Stimulated activated effector memory CD8-positive, alpha-beta T cell treated with anti-CD3 and anti-CD28 coated beads, Interleukin-12 subunit alpha, Interleukin-12 subunit beta, amount 100 ng/mL, for 72 hours (primary cell): ENCODE measurements around the gene TOMM20.
"Not testable (repeated sequence)": the region's sequence is repeated elsewhere in the genome, so short reads cannot be mapped to it uniquely, and the experiment has no call there.

Experiments
- ATAC-seq: fragments of 150-1000 bp; cut with Tn5 transposase; 2 replicates; pipeline ENCODE4 v1.10.0; 2021
- DNase-seq, 2 donors: peaks; one replicate each; pipeline ENCODE4 v3.0.0; 2021 to 2022; ENCODE audit warnings: low spot score in 2 of 2
- H3K27ac Mint-ChIP-seq: one replicate; pipeline ENCODE4 v1.8.0; 2022; ENCODE audit warnings: mild to moderate bottlenecking, mixed read lengths
- H3K36me3 Mint-ChIP-seq: one replicate; pipeline ENCODE4 v1.8.0; 2022; ENCODE audit warnings: mild to moderate bottlenecking, mixed read lengths
- H3K4me1 Mint-ChIP-seq: one replicate; pipeline ENCODE4 v1.8.0; 2022; ENCODE audit warnings: mixed read lengths
- H3K4me3 Mint-ChIP-seq: one replicate; pipeline ENCODE4 v1.8.0; 2022; ENCODE audit warnings: mild to moderate bottlenecking, mixed read lengths
- H3K9me3 Mint-ChIP-seq: one replicate; pipeline ENCODE4 v1.8.0; 2022; ENCODE audit warnings: mixed read lengths

The TOMM20 gene

DNA sequence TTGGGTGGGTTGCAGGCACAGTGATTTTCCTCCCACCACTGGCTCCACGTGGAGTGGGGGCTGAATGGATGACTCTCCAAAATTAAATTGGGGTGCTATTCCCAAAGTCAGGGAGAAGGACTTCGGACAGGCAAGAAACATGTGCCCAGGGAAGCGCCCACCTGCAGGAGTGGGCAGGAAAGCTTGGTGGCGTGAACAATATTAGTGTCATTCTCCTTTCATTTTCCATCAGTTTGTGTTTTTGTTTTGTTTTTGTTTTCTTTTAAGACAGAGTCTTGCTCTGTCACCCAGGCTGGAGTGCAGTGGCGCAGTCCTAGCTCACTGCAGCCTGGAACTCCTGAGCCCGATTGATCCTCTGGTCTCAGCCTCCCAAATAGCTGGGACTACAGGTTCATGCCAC, 30.1 kb downstream of the TOMM20 start:
- no peak for DNase-seq
- peaks cover 11% of the 10 kb centered on the region for H3K4me1 Mint-ChIP-seq
- no peak for ATAC-seq
- H3K9me3 Mint-ChIP-seq: no peaks in the 10 kb centered on the region
- no peak overlapping the region for H3K27ac Mint-ChIP-seq
- no peak overlapping the region for H3K4me3 Mint-ChIP-seq
- no peaks in the 10 kb centered on the region for H3K36me3 Mint-ChIP-seq

DNA sequence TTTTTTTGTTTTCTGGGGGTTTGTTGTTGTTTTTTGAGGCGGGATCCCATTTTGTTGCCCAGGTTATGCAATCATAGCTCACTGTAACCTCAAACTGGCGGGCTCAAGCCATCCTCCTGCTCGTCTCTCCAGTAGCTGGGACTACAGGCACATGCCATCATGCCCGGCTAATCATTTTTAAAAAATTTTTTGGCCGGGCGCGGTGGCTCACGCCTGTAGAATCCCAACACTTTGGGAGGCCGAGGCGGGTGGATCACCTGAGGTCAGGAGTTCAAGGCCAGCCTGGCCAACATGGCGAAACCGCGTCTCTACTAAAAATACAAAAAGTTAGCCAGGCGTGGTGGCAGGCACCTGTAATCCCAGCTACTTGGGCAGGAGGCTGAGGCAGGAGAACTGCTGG, 31.1 kb downstream of the TOMM20 start:
- not testable (repeated sequence) for H3K27ac Mint-ChIP-seq

DNA sequence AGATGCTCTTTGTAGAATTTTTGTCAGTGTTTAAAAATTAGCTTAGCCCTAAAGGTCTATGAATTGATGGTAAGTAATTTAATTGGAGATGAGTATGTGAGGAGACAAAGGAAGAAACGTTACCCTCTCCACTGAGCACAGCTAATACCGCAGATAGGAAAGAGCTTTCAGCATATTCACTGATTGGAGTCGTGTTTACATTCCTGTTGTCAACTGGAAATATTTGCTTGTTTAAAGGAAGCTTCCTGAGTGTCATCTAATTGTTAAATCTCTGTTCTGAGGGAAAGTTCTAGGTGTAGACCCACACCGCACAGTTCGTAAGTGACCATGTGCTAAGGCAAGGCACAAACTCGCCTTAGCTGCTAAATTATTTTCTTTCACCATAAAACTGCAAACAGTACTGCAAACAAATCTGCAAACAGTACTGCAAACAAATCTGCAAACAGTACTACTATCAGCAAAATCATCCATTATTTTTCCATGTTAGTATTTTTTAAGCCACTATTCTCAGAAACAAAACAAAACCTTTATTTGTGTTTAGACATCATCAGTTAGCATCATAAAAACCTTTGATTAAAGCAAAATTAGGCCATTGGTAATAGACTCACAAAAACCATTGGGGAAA, 32.6 kb downstream of the TOMM20 start:
- DNase-seq (no peak), ATAC-seq (no peak)
- Mint-ChIP-seq H3K36me3 (no peaks in the 10 kb centered on the region), H3K9me3 (no peaks in the 10 kb centered on the region), H3K4me3 (no peak overlapping the region), H3K27ac (no peak overlapping the region), H3K4me1 (peaks cover 13% of the 10 kb centered on the region)

More for the DNA sequence above, 31.1 kb downstream of the TOMM20 start:
- H3K4me3 Mint-ChIP-seq, DNase-seq, H3K36me3 Mint-ChIP-seq, ATAC-seq, H3K9me3 Mint-ChIP-seq: not testable (repeated sequence)
- peaks cover 17% of the 10 kb centered on the region for H3K4me1 Mint-ChIP-seq

DNA sequence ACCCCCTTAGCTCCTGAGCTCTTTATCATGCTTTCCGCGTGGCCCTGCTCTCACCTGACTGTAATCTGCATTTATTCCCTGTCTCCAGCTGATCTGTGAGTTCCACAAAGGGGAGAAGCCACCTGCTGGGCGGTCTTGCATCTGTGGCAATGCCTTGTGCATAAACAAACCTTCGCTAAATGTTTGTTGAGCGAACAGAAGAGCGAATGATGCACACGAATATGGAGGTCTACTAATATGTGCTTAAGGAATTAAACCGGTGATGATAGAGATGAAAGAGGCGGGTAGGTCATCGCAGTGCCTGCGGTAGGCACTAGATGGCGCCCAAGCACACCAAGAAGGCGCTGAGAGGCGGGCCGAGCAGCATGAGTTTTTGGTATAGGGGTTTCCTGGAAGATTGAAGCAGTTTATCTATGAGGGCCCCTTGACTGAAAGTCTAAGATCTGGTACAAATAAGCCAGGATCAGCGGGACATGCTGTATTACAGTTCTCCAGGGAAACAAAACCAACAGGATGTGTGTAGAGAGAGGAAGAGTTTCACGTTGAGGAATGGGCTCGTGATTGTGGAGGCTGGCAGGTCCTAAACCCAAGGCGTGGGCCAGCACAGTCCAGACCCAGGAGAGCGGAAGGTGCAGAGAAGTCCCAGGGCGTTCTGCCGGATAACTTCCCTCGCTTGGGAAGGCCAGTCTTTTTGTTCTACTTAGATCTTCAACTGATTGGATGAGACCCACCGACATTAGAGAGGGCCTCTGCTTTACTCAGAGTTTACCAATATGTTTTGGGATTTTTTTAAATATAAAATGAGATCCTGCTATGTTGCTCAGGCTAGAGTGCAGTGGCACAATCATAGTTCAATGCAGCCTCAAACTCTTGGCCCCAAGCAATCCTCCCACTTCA, 34.7 kb downstream of the TOMM20 start:
- Mint-ChIP-seq H3K36me3 (no peaks in the 10 kb centered on the region), H3K9me3 (no peaks in the 10 kb centered on the region), H3K27ac (no peak overlapping the region), H3K4me1 (peaks cover 20% of the 10 kb centered on the region), H3K4me3 (no peak overlapping the region)
- ATAC-seq (peak; percentile 86), DNase-seq (peak; percentile 85 to 93)

DNA sequence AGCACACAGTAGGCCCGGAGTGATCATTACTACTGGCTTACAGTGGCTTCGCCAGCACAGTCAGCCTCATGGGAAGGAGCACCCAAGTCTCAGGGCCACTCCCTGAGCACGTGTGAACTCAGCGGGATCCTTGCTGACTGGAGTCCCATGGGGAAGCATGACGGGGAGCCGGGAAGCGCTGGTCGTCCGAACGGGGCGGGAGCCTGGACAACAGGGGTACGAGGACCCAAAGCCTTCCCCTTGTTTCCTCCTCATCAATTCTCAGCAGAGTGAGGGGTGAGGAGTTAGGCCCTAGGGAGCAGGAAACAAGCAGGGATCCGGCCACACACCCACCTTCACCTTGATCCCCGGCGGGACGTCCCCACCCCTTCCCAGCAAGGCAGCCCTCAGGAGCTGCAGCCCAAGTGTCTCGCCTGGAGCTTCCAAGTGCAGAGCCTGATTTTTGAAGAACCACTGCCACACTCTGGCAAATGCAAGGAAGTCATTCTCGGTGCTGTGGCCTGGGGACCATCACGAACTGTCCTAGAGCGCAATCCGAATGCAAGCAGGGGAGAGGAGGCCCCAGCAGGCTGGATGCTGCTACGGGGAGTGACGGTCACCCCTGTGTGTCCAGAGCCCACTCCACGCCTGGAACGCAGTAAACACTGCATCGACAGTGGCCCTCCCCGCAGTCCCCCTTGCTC, 35.5 kb downstream of the TOMM20 start:
- no peaks in the 10 kb centered on the region for H3K36me3 Mint-ChIP-seq
- H3K4me1 Mint-ChIP-seq: peaks cover 21% of the 10 kb centered on the region
- H3K27ac Mint-ChIP-seq: no peak overlapping the region
- DNase-seq (no peak), ATAC-seq (no peak)
- no peak overlapping the region for H3K4me3 Mint-ChIP-seq
- H3K9me3 Mint-ChIP-seq: no peaks in the 10 kb centered on the region

DNA sequence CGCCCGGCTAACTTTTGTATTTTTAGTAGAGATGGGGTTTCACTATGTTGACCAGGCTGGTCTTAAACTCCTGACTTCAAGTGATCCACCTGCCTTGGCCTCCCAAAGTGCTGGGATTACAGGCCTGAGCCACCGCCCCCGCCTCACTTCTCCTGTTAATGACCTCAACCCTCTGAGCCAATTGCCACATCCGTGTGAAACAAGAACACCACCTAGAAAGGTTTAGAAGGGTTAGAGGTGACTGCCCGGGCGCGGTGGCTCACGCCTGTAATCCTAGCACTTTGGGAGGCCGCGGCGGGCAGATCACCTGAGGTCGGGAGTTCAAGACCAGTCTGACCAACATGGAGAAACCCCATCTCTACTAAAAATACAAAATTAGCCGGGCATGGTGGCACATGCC, 36.2 kb downstream of the TOMM20 start:
- H3K27ac Mint-ChIP-seq, H3K36me3 Mint-ChIP-seq, H3K4me3 Mint-ChIP-seq, ATAC-seq, DNase-seq, H3K9me3 Mint-ChIP-seq: not testable (repeated sequence)
- H3K4me1 Mint-ChIP-seq: peaks cover 21% of the 10 kb centered on the region

DNA sequence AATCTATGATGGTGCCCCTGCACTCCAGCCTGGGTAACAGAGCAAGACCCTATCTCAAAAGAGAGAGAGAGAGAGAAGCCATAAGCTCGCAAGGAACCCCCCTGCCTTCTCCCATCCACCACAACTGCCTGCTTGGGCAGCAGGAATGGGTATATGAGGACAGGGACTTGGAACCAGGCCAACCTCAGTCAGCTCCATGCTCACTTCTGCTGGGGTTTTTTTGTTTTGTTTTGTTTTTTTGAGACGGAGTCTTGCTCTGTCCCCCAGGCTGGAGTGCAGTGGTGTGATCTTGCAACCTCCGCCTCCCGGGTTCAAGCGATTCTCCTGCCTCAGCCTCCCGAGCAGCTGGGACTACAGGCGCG, 36.6 kb downstream of the TOMM20 start:
- not testable (repeated sequence) for DNase-seq, H3K4me3 Mint-ChIP-seq

DNA sequence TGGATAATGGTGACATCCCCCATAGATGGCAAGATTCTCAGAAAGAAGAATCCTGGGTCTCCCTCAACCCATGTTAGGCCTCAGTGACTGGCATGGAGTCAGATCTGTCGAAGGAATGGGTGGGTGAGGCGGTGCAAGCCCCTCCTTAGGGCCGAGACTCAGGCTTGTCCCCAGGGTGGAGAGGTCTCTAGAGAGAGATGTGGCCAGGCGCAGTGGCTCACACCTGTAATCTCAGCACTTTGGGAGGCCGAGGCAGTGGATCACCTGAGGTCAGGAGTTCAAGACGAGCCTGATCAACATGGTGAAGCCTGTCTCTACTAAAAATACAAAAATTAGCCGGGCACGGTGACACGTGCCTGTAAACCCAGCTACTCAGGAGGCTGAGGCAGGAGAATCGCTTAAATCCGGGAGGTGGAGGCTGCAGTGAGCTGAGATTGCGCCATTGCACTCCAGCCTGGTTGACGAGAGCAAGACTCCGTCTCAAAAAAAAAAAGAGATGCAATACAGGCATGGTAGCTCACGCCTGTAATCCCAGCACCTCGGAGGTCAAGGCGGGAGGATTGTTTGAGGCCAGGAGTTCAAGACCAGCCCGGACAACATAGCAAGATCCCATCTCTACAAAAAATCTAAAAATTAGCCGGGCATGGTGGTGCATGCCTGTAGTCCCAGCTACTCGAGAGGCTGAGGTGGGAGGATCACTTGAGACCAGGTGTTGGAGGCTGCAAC, 37.2 kb downstream of the TOMM20 start:
- not testable (repeated sequence) for DNase-seq, H3K27ac Mint-ChIP-seq, H3K36me3 Mint-ChIP-seq, H3K9me3 Mint-ChIP-seq, H3K4me3 Mint-ChIP-seq, ATAC-seq
- H3K4me1 Mint-ChIP-seq: peaks cover 21% of the 10 kb centered on the region

More for the DNA sequence above, 36.6 kb downstream of the TOMM20 start:
- H3K27ac Mint-ChIP-seq, H3K36me3 Mint-ChIP-seq, H3K9me3 Mint-ChIP-seq, ATAC-seq: not testable (repeated sequence)
- H3K4me1 Mint-ChIP-seq: peaks cover 21% of the 10 kb centered on the region

DNA sequence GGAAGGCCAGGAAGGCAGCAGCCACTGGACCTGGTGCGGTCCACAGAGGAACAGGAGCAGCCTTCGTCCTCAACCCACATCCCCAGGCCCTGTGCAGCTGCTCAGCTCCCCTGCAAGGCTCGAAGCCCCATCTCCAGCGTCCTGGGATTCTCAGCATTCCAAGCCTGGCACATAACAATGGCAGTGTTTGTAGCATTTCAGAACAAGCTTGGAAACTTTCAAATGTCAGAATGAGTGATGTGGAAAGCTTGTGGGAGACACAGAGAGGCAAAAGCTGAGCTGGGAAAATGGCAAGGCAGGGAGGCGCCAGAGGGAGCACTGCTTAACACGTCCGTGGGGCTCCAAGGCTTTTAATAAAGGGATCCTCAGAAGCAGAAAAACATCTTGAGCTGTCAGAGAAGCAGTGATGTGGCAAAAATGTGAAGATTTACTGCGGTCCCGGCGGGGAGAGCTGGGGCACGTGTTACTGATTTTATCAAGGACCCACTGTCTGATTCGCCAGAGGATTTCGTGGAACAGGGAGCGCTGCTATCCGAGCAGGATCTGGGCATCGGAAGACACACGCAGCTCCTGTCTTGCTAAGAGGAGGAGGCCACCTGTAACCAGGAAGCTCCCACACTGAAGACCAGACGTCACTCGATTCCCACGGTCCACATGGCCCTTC, 38.1 kb downstream of the TOMM20 start:
- Mint-ChIP-seq H3K4me3 (no peak overlapping the region), H3K36me3 (no peaks in the 10 kb centered on the region), H3K27ac (no peak overlapping the region), H3K4me1 (peaks cover 21% of the 10 kb centered on the region), H3K9me3 (no peaks in the 10 kb centered on the region)
- ATAC-seq (no peak), DNase-seq (no peak)

DNA sequence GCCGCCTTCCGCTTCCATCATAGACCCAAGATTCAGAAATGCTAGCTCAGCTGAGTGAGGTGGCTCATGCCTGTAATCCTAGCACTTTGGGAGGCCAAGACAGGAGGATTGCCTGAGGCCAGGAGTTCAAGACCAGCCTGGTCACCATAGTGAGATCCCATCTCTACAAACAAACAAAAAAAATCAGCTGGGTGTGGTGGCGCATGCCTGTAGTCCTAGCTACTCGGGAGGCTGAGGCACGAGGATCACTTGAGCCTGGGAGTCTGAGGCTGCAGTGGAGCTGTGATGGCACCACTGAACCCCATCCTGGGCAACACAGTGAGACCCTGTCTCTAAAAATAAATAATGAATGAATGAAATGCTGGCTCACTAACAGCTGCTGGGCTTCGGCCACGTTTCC, 39.7 kb downstream of the TOMM20 start:
- H3K36me3 Mint-ChIP-seq: no peaks in the 10 kb centered on the region
- no peaks in the 10 kb centered on the region for H3K9me3 Mint-ChIP-seq
- H3K27ac Mint-ChIP-seq: no peak overlapping the region
- peaks cover 20% of the 10 kb centered on the region for H3K4me1 Mint-ChIP-seq
- no peak for ATAC-seq
- DNase-seq: no peak
- no peak overlapping the region for H3K4me3 Mint-ChIP-seq

DNA sequence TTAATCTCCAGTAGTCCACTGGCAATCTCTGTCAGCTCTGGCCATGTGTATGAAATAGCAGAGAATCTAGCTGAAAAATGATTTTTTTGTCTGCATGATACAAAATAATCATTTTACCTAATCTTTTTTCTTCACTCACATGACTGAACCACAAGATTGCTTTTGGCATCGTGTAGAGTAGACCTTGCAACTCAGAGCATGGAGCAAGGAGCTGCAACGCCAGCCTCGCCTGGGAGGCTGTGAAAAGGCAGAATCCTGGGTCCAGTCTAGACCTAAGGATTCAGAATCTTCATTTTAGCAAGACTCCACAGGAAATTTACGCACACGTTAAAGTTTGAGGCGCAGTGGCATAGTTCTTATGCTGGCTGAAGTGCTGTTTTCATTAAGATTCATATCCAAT, 40.2 kb downstream of the TOMM20 start:
- Mint-ChIP-seq H3K4me3 (no peak overlapping the region), H3K27ac (no peak overlapping the region), H3K4me1 (peaks cover 20% of the 10 kb centered on the region), H3K9me3 (no peaks in the 10 kb centered on the region), H3K36me3 (no peaks in the 10 kb centered on the region)
- ATAC-seq: no peak
- DNase-seq: no peak

DNA sequence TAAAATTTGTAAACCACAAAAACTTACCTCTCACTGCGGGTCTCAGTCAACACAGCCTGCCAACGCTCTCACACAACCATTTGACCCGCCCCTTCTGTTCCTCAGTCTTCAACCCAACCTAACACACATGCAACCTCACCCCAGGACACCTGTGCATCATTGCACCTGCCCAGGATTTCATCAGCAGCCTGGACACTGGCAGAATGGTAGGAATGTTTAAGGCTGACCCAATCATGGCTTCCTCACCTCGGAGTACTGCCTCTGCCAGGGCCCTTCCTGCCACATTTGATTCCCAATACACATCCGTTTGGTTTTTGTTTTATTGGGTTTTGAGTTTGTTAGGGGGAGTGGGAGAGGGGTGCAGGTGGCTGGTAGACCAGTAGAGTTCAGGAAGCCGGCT, 40.7 kb downstream of the TOMM20 start:
- H3K4me3 Mint-ChIP-seq: no peak overlapping the region
- peaks cover 20% of the 10 kb centered on the region for H3K4me1 Mint-ChIP-seq
- DNase-seq: no peak
- ATAC-seq: no peak
- H3K9me3 Mint-ChIP-seq: no peaks in the 10 kb centered on the region
- H3K36me3 Mint-ChIP-seq: no peaks in the 10 kb centered on the region
- no peak overlapping the region for H3K27ac Mint-ChIP-seq

DNA sequence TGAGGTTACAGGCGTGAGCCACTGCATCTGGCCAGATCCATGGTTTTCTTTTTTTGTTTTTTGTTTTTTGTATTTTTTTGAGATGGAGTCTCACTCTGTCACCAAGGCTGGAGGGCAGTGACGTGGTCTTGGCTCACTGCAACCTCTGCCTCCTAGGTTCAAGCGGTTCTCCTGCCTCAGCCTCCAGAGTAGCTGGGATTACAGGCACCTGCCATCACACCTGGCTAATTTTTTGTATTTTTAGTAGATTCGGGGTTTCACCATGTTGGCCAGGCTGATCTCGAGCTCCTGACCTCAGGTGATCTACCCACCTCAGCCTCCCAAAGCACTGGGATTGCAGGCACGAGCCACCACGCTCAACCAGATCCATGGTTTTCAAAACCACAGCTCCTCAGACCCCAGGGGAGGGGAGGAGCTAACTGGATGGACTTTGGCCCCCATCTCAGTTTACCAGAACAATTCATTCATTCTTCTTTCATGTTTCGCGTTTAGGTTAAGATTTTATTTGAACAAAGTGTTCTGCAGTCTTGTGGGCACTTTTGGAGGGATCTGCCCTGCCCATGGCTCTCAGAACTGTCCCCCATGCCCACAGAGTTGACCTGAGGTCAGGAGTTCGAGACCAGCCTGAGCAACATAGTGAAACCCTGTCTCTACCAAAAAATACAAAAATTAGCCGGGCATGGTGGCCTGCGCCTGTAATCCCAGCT, 43.1 kb downstream of the TOMM20 start:
- H3K36me3 Mint-ChIP-seq, DNase-seq, H3K9me3 Mint-ChIP-seq, ATAC-seq, H3K4me3 Mint-ChIP-seq, H3K27ac Mint-ChIP-seq: not testable (repeated sequence)
- H3K4me1 Mint-ChIP-seq: peaks cover 22% of the 10 kb centered on the region

DNA sequence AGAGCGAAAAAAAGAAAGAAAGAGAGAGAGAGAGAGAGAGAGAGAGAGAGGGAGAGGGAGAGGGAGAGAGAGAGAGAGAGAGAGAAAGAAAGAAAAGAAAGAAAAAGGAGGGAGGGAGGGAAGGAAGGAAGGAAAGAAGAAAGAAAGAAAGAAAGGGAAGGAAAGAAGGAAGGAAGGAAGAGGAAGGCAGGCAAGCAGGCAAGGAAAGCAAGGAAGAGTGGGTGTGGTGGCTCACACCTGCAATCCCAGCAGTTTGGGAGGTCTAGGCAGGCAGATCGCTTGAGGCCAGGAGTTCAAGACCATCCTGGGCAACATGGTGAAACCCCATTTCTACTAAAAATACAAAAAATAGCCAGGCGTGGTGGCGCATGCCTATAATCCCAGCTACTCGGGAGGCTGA, 47.8 kb downstream of the TOMM20 start:
- H3K4me3 Mint-ChIP-seq, ATAC-seq, H3K36me3 Mint-ChIP-seq, H3K9me3 Mint-ChIP-seq, DNase-seq, H3K27ac Mint-ChIP-seq: not testable (repeated sequence)
- H3K4me1 Mint-ChIP-seq: peaks cover 14% of the 10 kb centered on the region
